Endothelial cell of umbilical vein (primary cell): Measurements from ENCODE around the gene FLACC1. TPM values are rescaled to one million over a fixed set of nuclear protein-coding genes. Genes with fewer than 3 reads are reported as not detected.

Experiments used
- BruUV-seq: library from RNA; stranded (reverse); fragments of 400-500 nt; replicated peaks from 2 replicates; lab custom pipeline; 2021; lab: Mats Ljungman, UMichigan
- CTCF ChIA-PET: fragments of 300-600, 350-600 bp; sonication (Branson Sonifier 250); formaldehyde crosslinking; loops from one replicate; lab custom pipeline; 2021; ENCODE audit warnings: antibody characterized with exemption, inconsistent platforms; lab: Charles Lee
- POLR2A ChIA-PET: fragments of 300-600, 350-600 bp; sonication (Branson Sonifier 250); formaldehyde crosslinking; loops from one replicate; lab custom pipeline; 2021; ENCODE audit warnings: antibody characterized with exemption, inconsistent platforms; lab: Charles Lee
- DNase-seq: peaks from one replicate; pipeline ENCODE4 v3.0.0-alpha.2; 2011; ENCODE audit warnings: low read depth, low spot score
- FAIRE-seq: peaks from 2 replicates; lab custom pipeline; 2011; peaks lifted over from hg19 to GRCh38; lab: Jason Lieb, UNC
- H2AFZ ChIP-seq: 2 replicates; pipeline ENCODE4 v1.6.0; 2012; ENCODE audit warnings: low read depth, low read length, control low read depth, inconsistent platforms
- H3K27ac ChIP-seq: 2 replicates; pipeline ENCODE4 v1.5.1; 2011; ENCODE audit warnings: low read depth, mild to moderate bottlenecking, control low read depth, low read length, moderate library complexity; ENCODE audit not compliant: insufficient read depth
- H3K27me3 ChIP-seq, 2 experiments: 2 replicates each; pipeline versions ENCODE4 v1.6.0 to v1.6.1; 2011; ENCODE audit warnings: low read length in 2 of 2, mixed read lengths in 1 of 2; ENCODE audit not compliant: control insufficient read depth in 2 of 2, insufficient read depth in 2 of 2
- H3K36me3 ChIP-seq, 2 experiments: 2 replicates in 1 of 2; 3 replicates in 1 of 2; pipeline ENCODE4 v1.5.1; 2011; ENCODE audit warnings: low read length in 2 of 2, mild to moderate bottlenecking in 1 of 2, moderate library complexity in 1 of 2; ENCODE audit not compliant: control insufficient read depth in 2 of 2, insufficient read depth in 2 of 2; ENCODE audit errors: extremely low read depth in 1 of 2
- H3K4me1 ChIP-seq: 3 replicates; pipeline ENCODE4 v1.5.1; 2011; ENCODE audit warnings: mild to moderate bottlenecking, low read length; ENCODE audit not compliant: control insufficient read depth, insufficient read depth; ENCODE audit errors: extremely low read depth
- H3K4me2 ChIP-seq: 2 replicates; pipeline ENCODE4 v1.6.1; 2011; ENCODE audit warnings: low read length, control low read depth, mixed read lengths; ENCODE audit not compliant: insufficient read depth
- H3K4me3 ChIP-seq, 3 experiments: fragments of 200-600 bp in 1 of 3; sonication (generic), shearing (Covaris generic) in 1 of 3; replicated peaks in 1 of 3; 2 replicates each; pipeline ENCODE4 v1.5.1; 2011 to 2016; ENCODE audit warnings: control low read depth in 3 of 3, low read length in 3 of 3, mild to moderate bottlenecking in 2 of 3, inconsistent platforms in 1 of 3, low read depth in 1 of 3, moderate library complexity in 1 of 3; ENCODE audit not compliant: insufficient read depth in 1 of 3
- H3K79me2 ChIP-seq: 2 replicates; pipeline ENCODE4 v1.6.0; 2012; ENCODE audit warnings: low read length, inconsistent platforms; ENCODE audit not compliant: control insufficient read depth, insufficient read depth
- H3K9ac ChIP-seq: replicated peaks from 2 replicates; pipeline ENCODE3; 2011; ENCODE audit warnings: low read length, control low read depth; ENCODE audit not compliant: insufficient read depth; ENCODE audit errors: extremely low read depth
- H3K9me1 ChIP-seq: replicated peaks from 3 replicates; pipeline ENCODE4 v1.6.0; 2011; ENCODE audit warnings: mild to moderate bottlenecking, low read length; ENCODE audit not compliant: control insufficient read depth, insufficient read depth; ENCODE audit errors: extremely low read depth
- H3K9me3 ChIP-seq: replicated peaks from 2 replicates; pipeline ENCODE4 v1.5.1; 2012; ENCODE audit warnings: low read length, inconsistent platforms; ENCODE audit not compliant: control insufficient read depth, insufficient read depth
- H4K20me1 ChIP-seq: replicated peaks from 2 replicates; pipeline ENCODE3; 2011; ENCODE audit warnings: mild to moderate bottlenecking, low read length; ENCODE audit not compliant: control insufficient read depth, insufficient read depth; ENCODE audit errors: extremely low read depth
- CTCF ChIP-seq, 2 donors: IDR thresholded peaks; 1 replicate in 1 of 2; 2 replicates in 1 of 2; pipeline ENCODE4 v1.5.1; 2011; ENCODE audit warnings: low read length in 2 of 2, mild to moderate bottlenecking in 2 of 2, moderate library complexity in 2 of 2, control low read depth in 1 of 2, inconsistent platforms in 1 of 2, low read depth in 1 of 2; ENCODE audit not compliant: insufficient read depth in 1 of 2; ENCODE audit errors: extremely low read depth in 1 of 2
- EZH2 ChIP-seq: IDR thresholded peaks from 2 replicates; pipeline ENCODE4 v1.6.1; 2012; ENCODE audit warnings: borderline replicate concordance, low read depth, mild to moderate bottlenecking, moderate library complexity, low read length, inconsistent platforms; ENCODE audit not compliant: severe bottlenecking
- FOS ChIP-seq: IDR thresholded peaks from 2 replicates; pipeline ENCODE4 v1.6.1; 2011; ENCODE audit warnings: mild to moderate bottlenecking, low read length, moderate library complexity, borderline replicate concordance; ENCODE audit not compliant: insufficient read depth
- GATA2 ChIP-seq: IDR thresholded peaks from 2 replicates; pipeline ENCODE4 v1.7.0; 2011; ENCODE audit warnings: low read depth, mild to moderate bottlenecking, moderate library complexity, mixed read lengths, low read length; ENCODE audit not compliant: insufficient read length, insufficient read depth
- JUN ChIP-seq: IDR thresholded peaks from 2 replicates; pipeline ENCODE4 v1.6.1; 2011; ENCODE audit warnings: borderline replicate concordance, low read depth; ENCODE audit not compliant: insufficient read length, insufficient read depth
- MAX ChIP-seq: IDR thresholded peaks from 2 replicates; pipeline ENCODE4 v1.6.1; 2011; ENCODE audit not compliant: insufficient read depth, insufficient read length
- MYC ChIP-seq: IDR thresholded peaks from one replicate; pipeline ENCODE4 v1.6.1; 2011; ENCODE audit warnings: mild to moderate bottlenecking, low read depth, low read length
- POLR2A ChIP-seq: IDR thresholded peaks from 2 replicates; pipeline ENCODE4 v1.6.1; 2012; ENCODE audit warnings: low read depth, mild to moderate bottlenecking, control low read depth, low read length
- POLR2AphosphoS5 ChIP-seq: IDR thresholded peaks from 2 replicates; pipeline ENCODE4 v1.6.1; 2012; ENCODE audit warnings: low read depth, mild to moderate bottlenecking, control low read depth, low read length, moderate library complexity; ENCODE audit not compliant: insufficient read depth
- dilution Hi-C: fragments of 300-500 bp; cut with MboI; formaldehyde crosslinking; loops from one replicate; pipeline ENCODE4 v1.15.0; 2019; ENCODE audit warnings: low sequenced_read_pairs; ENCODE audit not compliant: extremely low pct_ligation_motif_present
- intact Hi-C: fragments of 100-400 bp; cut with micrococcal nuclease; formaldehyde crosslinking; loops from one replicate; pipeline ENCODE4 v1.10.0; 2022
- polyA plus RNA-seq, 4 experiments: library from polyadenylated mRNA; depleted of rRNA in 3 of 4; stranded (reverse) in 3 of 4; unstranded in 1 of 4; fragments of >200 nt; gene quantifications; 2 replicates each; pipeline versions ENCODE4 v1.2.1 to v1.2.3, GENCODE V29; 2011 to 2012; ENCODE audit warnings: missing spikeins in 1 of 4
- total RNA-seq: library from RNA; stranded (reverse); gene quantifications from 2 replicates; pipeline ENCODE4 v1.2.3, GENCODE V29; 2021

The FLACC1 gene
- total and polyA plus RNA-seq, 2 donors (not counting 3 experiments of a cell fraction or from before 2014, with no cell fraction given), result 0.11 to 1.4 TPM

- H3K79me2 ChIP-seq, result peaks cover 10% of the 10 kb centered on the region
- no peaks in the 10 kb centered on the region for H3K9me1 ChIP-seq
- CTCF ChIA-PET, result no interaction called here
- no peaks in the 10 kb centered on the region for H3K9me3 ChIP-seq
- intact Hi-C loops (no loop called here), dilution Hi-C loops (no loop called here)
- H2AFZ ChIP-seq, result no peak overlapping the region
- H3K4me2 ChIP-seq, result no peak overlapping the region
- FAIRE-seq, result peak; percentile 77
- BruUV-seq, result no TSS peak
- no peak overlapping the region for H3K27ac ChIP-seq
- peaks cover 25% of the 10 kb centered on the region for H3K4me1 ChIP-seq
- POLR2A ChIA-PET, result no interaction called here
- H3K27me3 ChIP-seq, result no peaks in the 10 kb centered on the region
- no peak overlapping the region for H3K9ac ChIP-seq
- H3K4me3 ChIP-seq, result no peak overlapping the region
- TF ChIP-seq FOS (no peak), POLR2AphosphoS5 (no peak), POLR2A (no peak), GATA2 (no peak), MYC (no peak), EZH2 (no peak), MAX (no peak), JUN (no peak), CTCF (IDR thresholded peaks at IDR 0.05; ENCODE audit: extremely low read depth in 1 of 2, insufficient read depth in 1 of 2, low read depth in 1 of 2, low read length in 2 of 2) (no peak)
- no peaks in the 10 kb centered on the region for H4K20me1 ChIP-seq
- DNase-seq, result no peak
- H3K36me3 ChIP-seq, result no peaks in the 10 kb centered on the region
These were observed 94.4 kb downstream of the FLACC1 start for GRCh38 chr2:201262718-201263117.
